Thyroid gland (tissue), 4 donors: ENCODE measurements around the gene C16orf82.

Experiments
- CTCF ChIP-seq, 6 experiments: fragments of 200-600 bp in 3 of 6; fragments of 450-650 bp in 3 of 6; sonication (generic) in 3 of 6; IDR thresholded peaks; one replicate each; pipeline ENCODE4 v1.5.1; 2016 to 2019; ENCODE audit warnings: antibody characterized with exemption in 6 of 6, mild to moderate bottlenecking in 2 of 6, inconsistent platforms in 1 of 6, moderate library complexity in 1 of 6
- POLR2A ChIP-seq, 2 donors: fragments of 450-650 bp; IDR thresholded peaks; one replicate each; pipeline ENCODE4 v1.6.1; 2017; ENCODE audit warnings: antibody characterized with exemption in 2 of 2, mild to moderate bottlenecking in 2 of 2, moderate library complexity in 1 of 2

- TF ChIP-seq CTCF (IDR thresholded peaks at IDR 0.05) (no peak), POLR2A (IDR thresholded peaks at IDR 0.05) (no peak)
These were observed 42.3 kb downstream of the C16orf82 start for GRCh38 chr16:27108826-27109665.
